Small intestine (tissue), 7 donors: Measurements from ENCODE around the gene IFIH1. TPM values are rescaled to one million over a fixed set of nuclear protein-coding genes. Genes with fewer than 3 reads are reported as not detected.

Experiments
- DNase-seq, 2 donors: peaks; one replicate each; pipeline versions ENCODE4 v3.0.0 to v3.0.0-alpha.2; 2013
- FAIRE-seq: peaks from 2 replicates; lab custom pipeline; 2012; peaks lifted over from hg19 to GRCh38; lab: Jason Lieb, UNC
- H3K27ac ChIP-seq, 3 donors: one replicate each; pipeline ENCODE4 v1.5.1; 2013; ENCODE audit warnings: low read length in 2 of 3, mild to moderate bottlenecking in 2 of 3, control low read depth in 1 of 3, inconsistent platforms in 1 of 3, low read depth in 1 of 3, moderate library complexity in 1 of 3
- H3K27me3 ChIP-seq, 3 donors: one replicate each; pipeline ENCODE4 v1.6.1; 2013; ENCODE audit warnings: low read length in 3 of 3, inconsistent platforms in 1 of 3; ENCODE audit not compliant: control insufficient read depth in 3 of 3, insufficient read depth in 3 of 3
- H3K36me3 ChIP-seq, 3 donors: one replicate each; pipeline ENCODE4 v1.6.1; 2013; ENCODE audit warnings: low read length in 3 of 3, inconsistent platforms in 1 of 3, low read depth in 1 of 3, mild to moderate bottlenecking in 1 of 3, moderate library complexity in 1 of 3; ENCODE audit not compliant: control insufficient read depth in 3 of 3, insufficient read depth in 2 of 3
- H3K4me1 ChIP-seq, 3 donors: one replicate each; pipeline ENCODE4 v1.6.1; 2013; ENCODE audit warnings: low read length in 2 of 3, inconsistent platforms in 1 of 3, low read depth in 1 of 3, mild to moderate bottlenecking in 1 of 3, moderate library complexity in 1 of 3; ENCODE audit not compliant: control insufficient read depth in 3 of 3, insufficient read depth in 2 of 3
- H3K4me3 ChIP-seq, 3 donors: one replicate each; pipeline ENCODE4 v1.5.1; 2013; ENCODE audit warnings: low read length in 3 of 3, control low read depth in 1 of 3, inconsistent platforms in 1 of 3, low read depth in 1 of 3, mild to moderate bottlenecking in 1 of 3, moderate library complexity in 1 of 3
- H3K9me3 ChIP-seq, 2 donors: one replicate each; pipeline ENCODE4 v1.6.1; 2013; ENCODE audit warnings: low read depth in 1 of 2, low read length in 1 of 2; ENCODE audit not compliant: control insufficient read depth in 2 of 2, insufficient read depth in 1 of 2
- WGBS, 3 donors: extraction: QIAGEN DNeasy Blood & Tissue Kit; methylation state at CpG; one replicate each; pipeline ENCODE4 v1.1.7; 2013; 5-methylcytosine and 5-hydroxymethylcytosine counted together
- polyA plus RNA-seq, 4 donors: library from polyadenylated mRNA; stranded (reverse) in 3 of 4; unstranded in 1 of 4; fragments of 200-250 nt in 3 of 4; fragments of 120-200 nt in 1 of 4; gene quantifications; one replicate each; pipeline versions ENCODE4 v1.2.1 to v1.2.3, GENCODE V29; 2013
- donor health status: healthy with polysubstance abuse.
- donor health status: control.
- donor health status: control.
- donor health status: Bipolar disorder and iron deficiency.
- donor health status: healthy.

The IFIH1 gene
- polyA plus RNA-seq, 4 donors = 11.9 to 20.8 (median 18.6) TPM

DNA sequence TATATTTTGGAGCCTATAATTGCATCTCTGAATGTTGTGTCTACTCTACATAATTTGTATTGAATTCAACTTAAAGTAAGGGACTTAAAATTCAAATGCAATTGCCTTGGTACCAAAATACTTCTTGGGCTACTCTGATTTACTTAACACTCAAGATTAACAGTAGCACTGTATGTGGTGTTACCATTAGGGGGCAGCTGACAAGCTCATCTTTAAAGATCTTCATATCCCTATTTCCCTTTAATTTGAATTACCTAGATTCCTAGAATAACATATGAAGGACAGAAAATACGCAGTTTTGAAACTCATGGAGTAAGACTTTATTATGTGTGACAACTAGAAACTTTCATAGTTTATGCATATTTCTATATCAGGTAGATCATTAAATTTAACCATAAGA, 37.8 kb downstream of the IFIH1 start:
- FAIRE-seq (peak; percentile 41), DNase-seq (no peak)
- Histone ChIP-seq H3K4me3 (no peak overlapping the region), H3K9me3 (no peaks in the 10 kb centered on the region), H3K27ac (no peak overlapping the region), H3K36me3 (peaks cover 5 to 22% (median 6%) of the 10 kb centered on the region in 3 donors), H3K27me3 (no peaks in the 10 kb centered on the region), H3K4me1 (no peaks in the 10 kb centered on the region)
- 94 to 98% (median 95%) methylated on average over 1 of the region's 1 CpG for WGBS, 3 donors

DNA sequence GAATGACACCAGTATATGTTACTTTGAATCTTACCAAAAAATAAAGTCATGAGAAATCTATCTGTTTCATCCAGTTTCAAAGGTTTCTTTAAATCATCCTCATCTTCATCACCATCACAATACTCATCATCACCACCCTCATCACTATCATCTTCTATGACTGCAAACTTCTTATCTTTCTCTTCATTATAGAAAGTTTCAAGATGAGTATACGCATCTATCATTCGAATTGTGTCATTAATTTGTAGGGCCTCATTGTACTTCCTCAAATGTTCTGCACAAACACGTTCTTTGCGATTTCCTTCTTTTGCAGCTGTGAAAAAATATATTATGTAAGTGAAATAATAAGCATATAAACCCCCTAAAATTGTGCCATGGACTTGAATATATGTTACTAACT, 41.1 kb downstream of the IFIH1 start:
- DNase-seq = no peak
- FAIRE-seq = no peak
- Histone ChIP-seq H3K27ac (no peak overlapping the region), H3K4me1 (no peaks in the 10 kb centered on the region), H3K27me3 (no peaks in the 10 kb centered on the region), H3K9me3 (no peaks in the 10 kb centered on the region), H3K4me3 (no peak overlapping the region), H3K36me3 (peaks cover 4 to 16% (median 5%) of the 10 kb centered on the region in 3 donors)
- 81 to 92% (median 87%) methylated on average over 4 of the region's 4 CpGs for WGBS, 3 donors

DNA sequence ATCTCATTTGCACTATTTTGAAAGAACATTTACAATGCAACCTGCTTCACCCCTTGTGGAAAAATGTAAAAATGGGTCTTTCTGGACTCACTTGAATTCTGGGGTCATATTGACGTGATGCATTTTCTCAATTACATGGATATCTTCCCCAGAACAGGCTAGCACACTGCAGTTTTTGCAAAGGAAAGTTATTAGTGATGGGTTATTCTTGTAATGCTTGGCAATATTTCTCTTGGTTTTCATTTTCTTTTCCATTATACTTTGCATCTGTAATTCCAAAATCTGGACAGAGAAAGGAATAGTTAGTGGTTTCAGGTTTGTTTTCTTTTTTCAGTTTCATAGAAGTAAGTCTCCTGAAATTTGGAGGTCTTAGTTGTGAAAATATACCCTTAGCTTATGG, 50.5 kb downstream of the IFIH1 start:
- Histone ChIP-seq H3K27me3 (no peaks in the 10 kb centered on the region), H3K4me3 (no peak overlapping the region), H3K4me1 (no peaks in the 10 kb centered on the region), H3K27ac (no peak overlapping the region), H3K9me3 (no peaks in the 10 kb centered on the region), H3K36me3 (peaks cover 10 to 24% (median 12%) of the 10 kb centered on the region in 3 donors)
- no peak for DNase-seq
- no peak for FAIRE-seq
- 96 to 97% (median 97%) methylated on average over 1 of the region's 1 CpG for WGBS, 3 donors

DNA sequence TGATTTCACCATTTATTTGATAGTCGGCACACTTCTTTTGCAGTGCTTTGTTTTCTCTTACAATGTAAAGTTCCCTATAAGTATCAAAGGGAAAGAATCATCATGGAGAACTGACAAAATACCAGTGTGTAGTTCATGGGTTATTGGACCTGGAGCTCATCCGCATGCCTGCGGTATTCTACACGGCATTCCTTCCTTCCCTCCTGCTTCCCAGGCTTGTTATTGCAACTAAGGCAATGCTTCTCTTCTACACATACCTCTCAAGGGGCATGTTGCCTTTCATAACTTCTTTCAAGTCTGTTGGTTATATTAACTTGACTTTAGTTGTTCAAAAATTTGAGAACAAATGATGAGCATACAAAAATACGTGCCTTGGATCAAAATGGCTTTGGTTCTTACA, 51.0 kb downstream of the IFIH1 start:
- peaks cover 10 to 22% (median 12%) of the 10 kb centered on the region in 3 donors for H3K36me3 ChIP-seq
- no peaks in the 10 kb centered on the region for H3K27me3 ChIP-seq
- H3K27ac ChIP-seq = no peak overlapping the region
- no peak for DNase-seq
- H3K4me3 ChIP-seq = no peak overlapping the region
- H3K9me3 ChIP-seq = no peaks in the 10 kb centered on the region
- 96 to 98% (median 96%) methylated on average over 5 of the region's 5 CpGs for WGBS, 3 donors
- FAIRE-seq = no peak
- no peaks in the 10 kb centered on the region for H3K4me1 ChIP-seq

DNA sequence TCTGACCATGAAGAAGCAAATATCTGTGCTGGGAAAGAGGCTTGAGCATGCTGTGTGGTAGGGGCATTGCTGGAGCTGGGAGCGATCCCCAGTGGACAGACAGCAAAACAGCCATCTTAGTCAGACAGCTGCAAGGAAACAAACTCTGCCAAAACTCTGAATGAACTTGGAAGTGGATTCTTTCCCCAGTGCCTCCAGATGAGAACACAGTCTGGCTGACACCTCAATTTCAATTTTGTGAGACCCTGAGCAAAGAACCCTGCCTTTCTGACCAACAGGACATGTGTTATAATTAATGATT, 52.1 kb downstream of the IFIH1 start:
- WGBS, 3 donors = 91 to 100% (median 96%) methylated on average over 1 of the region's 1 CpG
- FAIRE-seq = no peak

DNA sequence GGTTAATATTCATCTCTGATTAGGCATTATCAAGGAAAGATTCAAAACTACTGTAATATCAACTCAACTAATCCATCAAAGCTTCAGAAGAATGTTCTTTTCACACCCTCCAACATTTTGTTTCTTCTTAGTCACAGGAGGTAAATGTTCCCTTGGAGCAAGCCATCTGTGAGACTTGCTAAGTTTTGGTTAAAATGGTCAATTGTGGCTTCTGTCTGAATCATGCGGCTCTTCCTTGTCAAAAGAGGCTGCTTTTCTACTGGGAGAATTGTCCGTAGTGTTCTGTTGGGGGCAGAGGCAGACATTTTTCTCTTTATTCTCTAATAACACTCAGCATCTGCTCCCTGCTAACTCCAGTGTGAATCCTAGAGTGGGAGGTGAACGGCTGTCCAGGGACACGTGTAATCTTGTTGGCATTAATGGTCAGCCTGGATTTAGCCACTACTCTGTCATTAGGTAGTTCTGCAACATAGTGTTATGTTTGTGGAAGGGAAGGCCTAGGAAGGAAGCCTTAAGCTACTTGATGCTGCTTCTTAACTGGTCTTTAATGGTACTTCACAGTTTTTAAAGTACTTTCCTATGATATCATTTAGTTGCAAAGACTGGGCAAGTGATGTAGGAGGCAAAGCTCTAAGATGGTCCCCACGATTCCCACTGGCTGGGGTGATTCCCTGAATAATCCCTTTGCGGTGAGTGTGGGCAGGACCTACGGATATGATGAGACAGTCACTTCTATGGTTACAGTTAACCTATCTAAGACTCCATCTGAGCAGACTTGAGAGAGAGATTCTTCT, 52.6 kb downstream of the IFIH1 start:
- 93 to 98% (median 94%) methylated on average over 7 of the region's 7 CpGs for WGBS, 3 donors
- Histone ChIP-seq H3K27ac (no peak overlapping the region), H3K4me3 (no peak overlapping the region), H3K4me1 (no peaks in the 10 kb centered on the region), H3K9me3 (no peaks in the 10 kb centered on the region), H3K36me3 (peaks cover 9 to 18% (median 10%) of the 10 kb centered on the region in 3 donors), H3K27me3 (no peaks in the 10 kb centered on the region)
- no peak for FAIRE-seq
- no peak for DNase-seq

More for the DNA sequence above, 52.1 kb downstream of the IFIH1 start:
- no peak overlapping the region for H3K27ac ChIP-seq
- DNase-seq = no peak
- no peaks in the 10 kb centered on the region for H3K4me1 ChIP-seq
- H3K9me3 ChIP-seq = no peaks in the 10 kb centered on the region
- no peaks in the 10 kb centered on the region for H3K27me3 ChIP-seq
- no peak overlapping the region for H3K4me3 ChIP-seq
- peaks cover 9 to 18% (median 10%) of the 10 kb centered on the region in 3 donors for H3K36me3 ChIP-seq

DNA sequence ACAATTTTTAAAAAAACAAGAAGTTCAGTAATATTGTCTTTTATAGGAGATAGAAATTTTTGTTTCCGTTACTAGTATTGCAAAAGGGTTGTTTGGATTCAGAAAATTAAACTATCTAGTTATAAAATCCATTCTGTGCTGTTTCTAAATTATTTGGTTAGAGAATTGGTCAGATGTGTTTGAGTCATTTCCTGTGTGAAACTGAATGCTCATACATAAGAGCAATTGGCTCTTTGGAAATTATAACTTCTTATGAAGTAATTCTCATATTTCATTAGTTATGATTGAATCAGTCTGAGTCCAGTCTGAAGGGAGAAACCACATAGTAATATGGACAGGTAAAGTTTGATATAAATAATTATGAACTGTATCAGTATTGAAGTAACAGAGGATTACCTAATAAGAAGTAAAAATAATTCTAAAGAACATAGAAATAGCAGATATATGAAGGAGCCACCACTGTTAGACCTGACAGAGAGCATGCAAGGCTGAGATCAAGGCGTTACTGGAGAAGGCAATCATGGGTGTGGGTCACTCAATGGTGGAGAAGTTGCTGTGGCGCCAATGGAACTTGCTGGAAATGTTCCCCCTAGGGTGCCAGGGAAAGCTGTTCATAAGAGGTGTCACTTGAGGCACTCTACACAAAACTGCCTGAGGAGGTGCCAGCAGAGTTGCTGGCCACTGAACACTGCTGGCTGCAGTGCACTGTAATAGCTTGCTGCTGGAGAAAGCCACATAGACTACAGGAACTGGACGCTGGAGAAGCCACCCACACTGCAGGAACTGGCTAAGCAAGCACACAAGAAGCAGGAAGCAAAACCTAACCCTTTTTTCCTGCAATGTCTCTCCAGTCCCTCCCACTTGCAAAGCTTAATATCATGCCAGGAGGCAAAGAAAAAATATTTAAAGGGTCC, 57.2 kb downstream of the IFIH1 start:
- no peak for FAIRE-seq
- Histone ChIP-seq H3K36me3 (peaks cover 2 to 5% (median 2%) of the 10 kb centered on the region in 3 donors), H3K4me1 (no peaks in the 10 kb centered on the region), H3K27me3 (no peaks in the 10 kb centered on the region), H3K9me3 (no peaks in the 10 kb centered on the region), H3K27ac (peak overlapping the region in 1 of 3 donors; percentile 73), H3K4me3 (no peak overlapping the region)
- WGBS, 3 donors = 63 to 82% (median 69%) methylated on average over 4 of the region's 4 CpGs
- peak in 1 of 2 donors; percentile 2 for DNase-seq

DNA sequence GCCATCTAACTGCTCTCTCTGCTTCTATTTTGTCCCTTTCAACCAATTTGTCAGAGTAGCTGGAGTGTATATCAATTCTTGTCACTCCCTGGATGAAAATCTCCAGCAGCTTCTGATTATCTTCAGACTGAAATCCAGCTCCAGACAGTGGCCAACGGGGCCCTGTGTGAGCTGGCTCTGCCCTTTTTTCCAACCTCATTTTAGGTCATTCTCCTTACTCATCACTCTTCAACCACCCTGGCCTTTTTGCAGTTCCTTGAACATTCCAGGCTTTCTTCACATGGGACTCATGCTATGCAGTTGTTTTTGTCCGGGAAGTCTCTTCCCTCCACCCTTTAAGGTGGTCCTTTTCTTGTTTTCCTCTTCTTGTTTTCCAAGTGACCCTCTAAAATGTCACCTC, 59.8 kb downstream of the IFIH1 start:
- whole genome bisulfite sequencing, 3 donors = 75 to 88% (median 82%) methylated on average over 2 of the region's 2 CpGs
- H3K9me3 ChIP-seq = no peaks in the 10 kb centered on the region
- H3K27me3 ChIP-seq = no peaks in the 10 kb centered on the region
- H3K27ac ChIP-seq = no peak overlapping the region
- no peak for FAIRE-seq
- H3K4me3 ChIP-seq = no peak overlapping the region
- H3K36me3 ChIP-seq = no peaks in the 10 kb centered on the region
- no peak for DNase-seq
- H3K4me1 ChIP-seq = no peaks in the 10 kb centered on the region
